H4 (cell line): Measurements from ENCODE around the gene SOS2. TPM values are rescaled to one million over a fixed set of nuclear protein-coding genes. Genes with fewer than 3 reads are reported as not detected.

ENCODE experiments used
- DNase-seq: peaks from one replicate; pipeline ENCODE4 v3.0.0-alpha.2; 2015; ENCODE audit warnings: low spot score
- total RNA-seq: library from RNA; depleted of rRNA; stranded (reverse); fragments of >200 nt; shearing (Covaris generic); gene quantifications from 2 replicates; pipeline ENCODE4 v1.2.3, GENCODE V29; 2014; rRNA removed

Gene SOS2
- total RNA-seq = 13.4 and 16.8 TPM in 2 replicates

DNA sequence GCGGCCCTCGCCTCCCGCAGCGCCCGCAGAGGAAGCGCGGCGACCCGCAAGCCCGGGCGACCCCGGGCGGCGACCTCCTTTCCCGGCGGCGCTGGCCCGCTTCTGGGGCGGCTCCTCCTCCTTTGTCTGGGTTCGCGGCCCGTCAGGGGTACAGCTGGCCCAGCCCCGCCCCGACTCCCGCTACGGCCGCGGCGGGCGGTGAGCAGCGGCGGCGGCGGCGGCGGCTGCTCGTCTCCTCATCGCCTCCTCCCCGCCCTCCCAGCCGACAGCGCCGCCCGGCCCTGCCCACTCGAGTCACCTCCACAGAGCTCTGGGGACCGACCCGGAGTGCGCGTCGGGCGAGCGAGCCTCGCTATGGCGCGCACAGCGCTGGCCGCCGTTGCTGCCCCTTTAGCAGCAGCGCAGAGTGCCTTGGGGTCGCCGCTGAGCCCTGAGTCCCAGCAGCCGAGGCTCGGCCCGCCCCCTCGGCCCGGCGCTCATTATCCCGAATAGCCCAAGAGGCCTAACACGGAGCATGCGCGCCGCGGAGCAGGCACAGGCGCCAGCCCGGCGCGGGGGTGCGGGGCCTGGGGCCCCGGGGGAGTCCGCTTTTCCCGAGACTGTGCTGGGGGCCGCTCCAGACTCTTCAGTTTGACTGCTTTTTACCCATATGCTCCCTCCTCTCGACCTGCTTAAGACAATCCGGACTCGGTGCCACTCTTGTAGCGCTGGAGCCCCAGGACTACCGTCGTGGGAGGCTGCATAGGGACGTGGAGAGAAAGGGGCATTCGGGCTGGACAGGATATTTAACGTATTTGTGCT lies at the start of gene SOS2:
SOS2 (minus strand) TSS at position 104 of the 801 bp plus-strand sequence. CDS start 295 bp downstream, outside the sequence.
- DNase-seq = peak; percentile 70

DNA sequence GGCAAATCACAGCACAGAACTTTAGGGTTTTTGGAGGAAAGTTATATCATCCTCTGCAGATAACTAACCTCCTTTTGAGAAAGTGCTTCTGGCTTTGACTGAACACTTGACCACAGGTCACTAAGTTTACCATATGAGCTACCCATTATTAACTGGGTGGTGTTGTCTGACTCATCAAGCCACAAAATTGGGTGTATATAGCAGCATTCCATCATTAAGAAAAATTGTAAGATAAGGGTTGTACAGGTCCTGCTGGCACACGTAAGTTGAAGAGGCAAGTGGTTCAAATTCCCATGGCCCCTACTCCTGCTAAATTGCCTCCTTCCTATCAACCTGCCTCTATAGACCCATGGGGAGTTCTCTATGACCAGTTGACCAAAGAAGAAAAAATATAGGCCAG lies 41.1 kb upstream of the SOS2 start:
- DNase-seq = no peak

DNA sequence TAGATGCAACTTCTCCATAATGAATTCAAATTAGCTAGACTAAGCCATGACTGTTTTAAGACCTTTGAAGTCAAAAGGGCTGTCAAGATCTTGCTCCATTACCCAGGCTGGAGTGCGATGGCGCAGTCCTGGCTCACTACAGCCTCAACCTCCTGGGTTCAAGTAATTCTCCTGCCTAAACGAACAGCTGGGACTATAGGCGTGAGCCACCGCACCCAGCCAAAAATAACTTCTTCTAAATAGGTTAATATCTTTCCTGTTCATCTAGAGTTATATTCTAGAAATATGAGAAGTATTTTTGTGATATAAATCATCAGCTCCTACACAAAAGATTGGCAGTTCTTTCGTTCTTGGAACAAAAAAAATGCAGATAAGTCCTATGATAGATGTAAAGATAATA lies 39.6 kb upstream of the SOS2 start:
- DNase-seq = no peak

DNA sequence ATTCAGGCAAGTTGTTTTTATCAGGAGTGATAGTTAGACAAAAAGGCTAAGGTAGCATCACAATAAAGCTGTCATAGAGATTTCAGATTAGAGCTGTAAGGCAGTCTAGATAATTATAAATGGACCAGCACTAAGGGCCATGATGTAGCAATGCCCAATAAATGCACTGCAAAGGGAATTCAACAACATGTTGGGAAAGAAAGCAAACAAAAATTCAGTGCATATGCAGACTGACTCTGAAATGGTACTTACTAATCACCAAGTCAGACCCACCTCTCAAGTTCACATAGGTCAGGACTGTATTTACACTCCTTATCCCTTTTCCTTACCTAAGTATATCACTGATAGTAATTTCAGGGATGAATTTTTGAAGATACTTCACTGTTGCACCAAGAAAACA lies 33.7 kb upstream of the SOS2 start:
- DNase-seq = no peak

DNA sequence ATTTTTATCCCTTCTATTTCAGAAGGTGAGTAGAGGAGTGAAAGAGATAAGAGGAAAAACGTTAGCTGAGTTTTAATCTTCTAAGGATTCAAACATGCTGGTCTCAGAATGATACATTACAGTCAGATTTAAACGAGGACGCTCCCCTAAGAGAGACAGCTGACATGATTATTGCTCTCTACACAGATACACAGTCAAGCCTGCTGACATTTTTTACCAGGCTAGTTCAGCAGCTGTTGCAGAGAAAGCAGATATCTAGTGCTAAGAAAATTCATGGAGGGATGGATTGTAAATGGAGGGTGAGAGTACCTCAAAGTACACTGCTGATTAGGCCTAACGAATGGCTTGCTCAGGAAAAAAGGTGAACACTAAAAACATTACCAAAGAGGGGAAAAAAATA lies 31.9 kb upstream of the SOS2 start:
- DNase-seq = no peak

DNA sequence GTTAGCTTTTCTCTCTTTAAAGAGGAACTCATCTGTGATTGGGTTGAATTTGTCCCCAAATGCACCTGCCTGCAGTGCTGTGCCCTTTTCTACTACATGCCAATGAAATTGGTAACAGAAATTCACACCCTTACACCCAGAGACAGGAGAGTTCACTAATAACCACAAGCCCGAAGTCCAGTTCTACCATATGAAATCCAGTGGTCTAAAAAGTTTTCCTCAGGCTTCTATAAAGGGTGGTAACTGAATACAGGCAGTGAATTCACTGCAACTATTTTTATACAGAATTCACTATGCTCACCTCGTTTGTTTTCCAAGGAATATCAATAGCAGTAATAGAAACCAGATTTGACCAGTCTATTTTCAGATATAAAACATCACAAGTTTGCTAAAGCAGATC lies 31.5 kb upstream of the SOS2 start:
- DNase-seq = no peak

DNA sequence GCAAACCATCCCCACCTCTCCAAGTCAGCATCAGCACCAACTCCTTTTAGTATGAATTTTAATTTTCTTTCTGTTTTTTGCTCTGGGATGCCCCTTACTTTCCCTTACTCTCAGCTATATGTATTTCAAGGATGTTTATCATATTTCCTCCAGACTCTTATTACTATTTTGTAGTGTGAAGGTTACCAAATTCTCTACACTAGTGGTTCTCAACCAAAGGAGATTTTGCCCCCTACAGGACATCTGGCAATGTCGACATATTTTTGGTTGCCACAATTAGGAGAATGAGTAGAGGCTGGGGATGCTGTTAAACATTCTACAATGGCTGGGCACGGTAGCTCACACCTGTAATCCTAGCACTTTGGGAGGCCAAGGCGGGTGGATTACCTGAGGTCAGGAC lies 29.1 kb upstream of the SOS2 start:
- peak; percentile 11 for DNase-seq

DNA sequence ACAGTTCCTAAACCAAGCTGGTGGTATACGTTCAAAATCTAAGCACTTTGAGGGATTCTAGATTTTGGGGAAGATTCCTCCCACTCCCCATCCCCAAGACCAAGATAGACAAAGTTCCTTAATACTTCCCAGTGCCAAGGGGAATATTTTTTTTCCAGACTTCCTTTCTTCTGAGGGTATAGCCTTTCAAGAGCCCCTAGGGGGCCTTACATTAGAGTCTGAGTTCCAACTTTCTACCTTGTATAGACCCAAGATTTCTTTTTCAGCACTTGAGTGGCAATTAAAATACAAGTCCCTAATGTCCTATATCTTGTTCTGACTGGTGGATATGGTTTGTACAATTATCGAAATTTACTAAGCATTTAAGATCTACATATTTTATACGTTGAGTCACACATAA lies 28.7 kb upstream of the SOS2 start:
- no peak for DNase-seq

DNA sequence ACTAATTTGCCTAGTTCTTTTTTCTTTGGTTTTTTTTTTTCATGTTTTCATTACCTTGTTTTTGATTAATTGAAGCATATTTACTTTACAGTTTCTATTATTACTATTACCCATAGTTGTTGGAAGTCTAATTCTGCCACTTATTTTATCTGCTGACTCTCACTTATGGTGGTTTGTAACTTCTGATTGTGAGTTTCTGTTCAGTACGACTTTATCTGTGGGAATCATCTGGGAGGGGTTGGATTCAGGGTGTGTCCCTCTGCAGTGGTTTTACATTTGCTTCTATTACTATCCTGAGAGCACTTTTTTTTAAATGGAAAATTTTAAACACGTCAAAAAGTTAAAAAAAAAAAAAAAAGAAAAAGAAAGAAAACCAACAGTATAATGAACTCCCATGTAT lies 26.4 kb upstream of the SOS2 start:
- no peak for DNase-seq

DNA sequence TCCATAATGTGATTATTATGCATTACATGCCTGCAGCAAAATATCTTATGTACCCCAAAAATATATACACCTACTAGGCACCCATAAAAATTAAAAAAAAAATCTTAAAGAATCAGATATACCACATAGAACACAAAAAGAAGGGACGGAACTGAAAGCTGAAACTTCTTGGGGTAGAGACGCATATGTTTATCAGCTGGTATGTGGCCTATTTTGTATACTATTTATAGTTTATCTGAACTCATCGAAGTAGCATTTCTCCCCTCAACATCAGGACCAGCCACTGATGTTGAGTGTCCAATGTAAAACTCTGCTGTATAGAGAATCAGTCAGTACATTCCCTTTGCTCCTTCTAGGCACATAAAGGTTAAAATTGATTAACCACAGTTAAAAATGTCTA lies 22.9 kb upstream of the SOS2 start:
- no peak for DNase-seq

DNA sequence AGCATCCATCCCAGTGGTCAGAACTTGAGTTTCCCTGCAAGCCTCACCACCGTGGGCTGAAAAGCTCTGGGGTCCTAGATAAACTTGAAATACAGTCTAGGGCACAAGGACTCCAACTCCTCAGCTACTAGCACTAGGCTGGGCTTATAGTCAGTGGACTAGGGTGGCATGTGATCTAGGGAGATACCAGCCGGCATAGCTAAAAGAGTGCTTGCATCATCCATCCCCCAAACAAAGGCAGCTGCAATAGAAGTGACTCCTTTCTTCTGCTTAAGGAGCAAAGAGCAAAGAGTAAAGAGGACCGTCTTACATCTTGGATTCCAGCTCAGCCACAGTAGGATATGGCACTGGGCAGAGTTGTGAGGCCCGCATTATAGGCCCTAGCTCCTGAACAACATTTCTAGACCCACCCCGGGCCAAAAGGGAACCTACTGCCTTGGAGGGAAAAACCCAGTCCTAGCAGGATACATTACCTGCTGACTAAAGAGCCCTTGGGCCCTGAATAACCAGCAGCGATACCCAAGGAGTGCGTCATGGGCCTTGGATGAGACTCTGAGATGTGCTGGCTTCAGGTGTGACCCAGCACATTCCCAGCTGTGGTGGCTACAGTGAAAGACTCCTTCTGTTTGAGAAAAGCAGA lies 17.9 kb upstream of the SOS2 start:
- DNase-seq = no peak

DNA sequence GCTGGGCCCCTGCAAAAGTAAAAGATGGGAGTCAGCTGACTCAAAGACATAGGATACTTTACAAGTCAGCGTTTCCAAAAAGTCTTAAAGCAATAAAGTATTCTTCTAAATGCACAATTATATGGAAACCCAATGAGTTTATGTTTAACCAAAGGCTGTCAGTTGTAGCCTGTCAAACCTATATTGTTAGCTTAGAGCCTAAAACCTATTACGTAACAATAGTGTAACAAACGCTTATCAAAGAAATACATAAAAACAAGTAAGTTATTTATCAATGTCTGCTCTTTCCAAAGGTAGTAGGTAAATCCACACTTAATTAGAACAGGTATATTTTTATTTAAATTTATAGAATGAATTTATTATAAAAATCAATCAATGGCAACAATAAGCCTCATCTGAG lies 15.9 kb upstream of the SOS2 start:
- DNase-seq = no peak

DNA sequence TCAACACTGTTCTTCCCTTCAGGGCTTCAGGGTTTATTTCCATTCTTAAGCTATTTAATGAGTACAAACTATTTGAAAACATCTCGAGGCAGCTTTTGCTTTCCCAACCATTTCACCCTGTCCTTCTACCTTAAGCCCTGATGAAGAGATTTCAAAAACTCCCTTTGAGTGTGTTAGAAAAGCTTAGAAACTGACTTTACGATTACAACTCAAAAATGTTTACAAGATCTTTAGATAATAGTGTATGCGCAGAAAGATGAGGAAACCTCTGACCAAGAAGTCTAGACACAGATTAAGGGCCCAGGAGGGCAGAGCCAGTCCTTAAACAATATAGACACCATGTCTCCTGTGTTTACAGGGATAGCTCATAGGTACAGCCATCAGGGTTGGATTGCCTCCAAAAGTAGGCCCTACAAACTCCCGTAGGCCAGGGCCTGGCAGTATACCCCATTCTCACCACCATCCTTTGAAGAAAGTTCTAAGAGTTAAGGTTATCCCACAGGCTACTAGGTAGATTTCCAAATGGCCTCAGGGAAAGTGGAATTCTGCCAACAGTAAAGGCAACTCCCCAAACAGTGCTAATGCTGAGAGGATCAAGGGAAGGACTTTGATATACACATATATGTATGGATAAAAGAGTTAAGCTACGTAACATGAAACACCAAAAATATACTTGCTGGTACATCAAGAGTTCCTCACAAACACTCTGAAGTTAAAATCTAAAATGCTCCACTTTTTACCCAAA lies 11.4 kb upstream of the SOS2 start:
- DNase-seq = no peak

DNA sequence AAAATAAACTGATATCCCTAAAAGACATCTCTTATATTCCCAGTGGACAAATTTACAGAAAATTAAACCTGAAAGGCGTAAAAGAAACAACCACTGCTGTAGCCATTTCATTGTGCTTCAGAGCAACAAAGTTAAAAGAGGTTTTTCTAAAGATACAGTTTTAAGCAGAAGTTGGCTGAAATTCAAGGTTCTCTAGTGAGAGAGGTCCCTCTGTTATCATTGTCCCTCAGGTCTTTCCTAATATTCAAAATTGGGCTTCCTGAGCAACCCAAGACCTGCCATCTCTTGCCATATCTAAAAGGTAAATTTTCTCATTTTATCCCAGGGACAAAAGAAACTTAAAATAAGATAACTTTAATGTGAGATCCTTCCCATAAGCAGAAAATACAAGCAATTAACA lies 10.7 kb upstream of the SOS2 start:
- DNase-seq = no peak

DNA sequence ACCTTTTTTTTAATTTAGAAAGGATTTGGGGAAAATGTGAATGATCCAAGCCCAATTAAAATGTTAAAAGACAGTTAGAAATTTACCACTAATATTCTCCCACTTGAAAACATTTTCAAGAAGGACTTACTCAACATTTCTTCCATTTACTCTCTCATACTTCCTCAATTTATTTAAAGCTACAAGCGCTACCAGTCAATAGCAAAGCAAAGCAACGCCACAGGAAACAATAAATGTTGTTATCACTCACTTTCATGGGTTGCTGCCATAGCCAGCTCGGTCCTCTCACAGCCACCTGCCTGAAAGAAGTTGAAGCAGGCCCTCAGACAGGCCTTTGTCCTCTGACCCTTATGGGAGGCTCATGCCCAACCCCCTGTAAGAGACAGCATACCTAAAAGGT lies 6.0 kb upstream of the SOS2 start:
- no peak for DNase-seq

DNA sequence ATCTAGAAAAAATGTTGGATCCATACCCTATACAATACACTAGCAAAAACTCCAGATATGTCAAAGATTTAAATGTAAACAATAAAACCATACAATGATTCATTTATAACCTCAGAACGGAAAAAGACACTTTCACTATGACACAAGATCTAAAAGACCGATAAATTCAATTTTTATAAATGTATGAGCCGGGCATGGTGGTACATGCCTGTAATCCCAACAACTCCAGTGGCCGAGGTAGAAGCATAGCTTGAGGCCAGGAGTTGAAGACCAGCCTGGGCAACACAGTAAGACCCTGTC lies 2.5 kb upstream of the SOS2 start:
- DNase-seq = no peak

DNA sequence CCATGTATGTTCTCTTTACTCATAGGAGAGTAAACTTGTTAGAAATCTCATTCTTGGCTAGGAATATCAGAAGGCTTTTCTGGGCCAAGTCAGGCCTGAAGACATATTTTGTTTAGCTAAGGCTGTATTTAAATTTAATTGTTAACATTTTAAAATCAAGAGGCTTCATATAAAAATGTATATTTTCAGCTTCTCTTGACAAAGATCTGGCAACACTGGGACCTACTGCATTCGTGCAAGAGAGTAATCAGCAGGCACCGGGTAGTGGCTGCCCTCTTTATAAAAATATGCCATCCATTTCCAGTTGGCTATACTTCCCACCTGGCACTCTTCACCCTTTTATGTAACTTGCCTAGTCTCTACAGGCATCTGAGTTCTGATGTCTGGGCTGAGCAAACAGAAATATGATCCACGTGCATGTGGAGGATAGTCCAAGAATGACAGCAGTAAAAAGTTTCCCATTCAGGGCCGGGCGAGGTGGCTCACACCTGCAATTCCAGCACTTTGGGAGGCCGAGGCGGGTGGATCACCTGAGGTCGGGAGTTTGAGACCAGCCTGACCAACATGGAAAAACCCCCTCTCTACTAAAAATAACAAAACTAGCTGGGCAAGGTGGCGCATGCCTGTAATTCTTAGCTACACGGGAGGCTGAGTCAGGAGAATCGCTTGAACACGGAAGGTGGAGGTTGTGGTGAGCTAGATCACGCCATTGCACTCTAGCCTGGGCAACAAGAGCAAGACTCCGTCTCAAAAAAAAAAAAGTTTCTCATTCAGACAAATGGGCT lies 2.0 kb upstream of the SOS2 start:
- DNase-seq = no peak

DNA sequence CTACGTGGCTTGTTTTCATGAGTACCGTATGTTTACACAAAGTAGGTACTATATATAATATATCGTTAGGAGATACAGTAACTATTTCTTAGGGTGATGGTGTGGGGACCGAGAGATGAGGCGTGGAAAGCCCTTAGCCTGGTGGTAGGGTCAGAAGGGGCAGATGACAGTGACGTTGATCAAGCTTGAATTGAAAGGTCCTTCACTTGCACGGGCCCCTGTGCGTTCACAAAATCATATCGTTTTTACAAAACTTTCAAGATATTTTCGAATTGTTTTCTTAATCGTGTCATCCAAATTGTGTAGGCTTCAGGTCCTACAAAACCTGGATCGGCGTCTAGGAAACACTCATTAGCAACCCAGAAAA lies 881 bp upstream of the SOS2 start:
- DNase-seq = no peak

DNA sequence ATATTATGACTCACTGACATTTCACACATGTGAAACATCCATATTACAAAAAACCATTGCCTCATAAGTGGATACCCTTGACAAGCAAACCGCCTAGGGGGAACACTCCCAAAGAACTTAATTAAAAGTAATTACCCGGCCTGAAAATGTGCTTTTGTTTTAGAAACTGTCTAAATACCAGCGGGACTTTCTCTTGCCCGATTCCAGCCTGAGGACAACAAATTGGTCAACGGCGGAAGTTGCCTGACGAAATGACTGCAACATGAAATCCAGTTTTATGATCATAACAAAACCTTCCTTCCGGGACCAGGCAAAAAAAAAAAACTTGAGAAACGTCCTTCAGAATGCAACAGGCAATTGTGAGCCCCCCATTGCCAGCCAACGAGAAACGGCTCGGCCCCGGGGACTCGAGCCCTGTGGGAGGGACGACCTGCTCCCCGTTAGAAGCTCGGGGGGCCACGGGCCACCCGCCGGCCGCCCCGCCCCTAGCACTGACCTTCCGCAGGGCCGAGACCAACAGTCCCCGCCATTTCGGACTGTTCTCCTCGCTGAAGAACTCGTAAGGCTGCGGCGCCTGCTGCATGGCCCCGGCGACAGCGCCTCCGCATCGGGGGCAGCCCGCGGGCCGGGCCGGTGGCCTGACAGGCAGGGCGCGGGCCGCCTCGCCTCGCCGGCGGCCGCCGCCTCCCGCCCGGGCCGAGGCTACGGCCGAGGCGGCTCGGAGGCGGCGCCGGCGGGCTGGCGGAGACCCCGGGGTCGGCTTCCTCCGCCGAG lies 490 bp downstream of the SOS2 start:
- peak; percentile 25 for DNase-seq

DNA sequence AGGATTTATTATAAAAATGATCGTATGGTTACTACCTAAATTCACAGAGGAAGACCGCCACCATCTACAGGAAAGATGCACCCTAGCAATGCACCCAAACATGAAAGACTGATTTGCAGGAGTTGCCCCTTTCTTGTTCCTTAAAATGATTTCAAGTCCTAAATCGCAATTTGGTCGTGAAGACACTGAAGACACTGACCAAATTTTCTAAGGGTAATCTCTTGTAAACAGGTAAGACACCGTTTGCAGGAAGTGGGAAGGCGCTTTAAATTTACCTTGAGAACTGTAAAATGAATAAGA lies 1.0 kb downstream of the SOS2 start:
- no peak for DNase-seq

DNA sequence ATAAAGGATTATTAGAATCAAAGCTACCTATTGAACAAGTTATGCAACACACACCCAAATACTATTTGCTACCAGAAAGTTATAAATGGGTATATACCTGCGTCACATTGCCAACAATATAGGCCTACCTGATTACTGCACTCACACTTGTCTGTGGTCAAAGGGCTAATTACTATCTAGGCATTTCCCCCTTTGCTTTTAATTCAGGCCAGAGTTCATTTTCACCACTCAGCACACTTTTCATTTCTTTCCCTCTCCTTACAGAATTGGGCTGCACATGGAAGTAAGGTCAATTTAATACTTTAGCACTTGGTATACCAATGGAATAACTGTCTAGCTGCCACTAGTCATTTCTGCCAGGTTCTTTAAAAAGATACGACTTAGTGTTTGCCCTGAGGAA lies 1.7 kb downstream of the SOS2 start:
- DNase-seq = no peak

DNA sequence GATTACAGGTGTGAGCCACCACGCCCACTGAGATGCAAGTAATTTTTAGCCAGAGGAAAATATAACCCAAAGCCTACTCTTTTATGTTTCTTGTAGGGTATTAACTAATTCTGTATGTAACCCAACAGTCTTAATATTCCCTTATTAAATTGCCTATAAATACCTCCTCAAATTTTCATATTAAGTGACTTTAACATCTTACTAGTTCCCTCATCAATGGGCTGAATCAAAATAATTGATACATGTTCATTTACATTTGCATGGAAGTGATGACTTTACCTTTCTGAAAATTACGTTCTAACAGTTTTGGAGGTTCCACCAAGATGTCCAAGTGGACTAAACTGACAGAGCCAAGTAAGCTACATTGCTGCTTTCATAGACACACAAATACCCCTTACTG lies 3.1 kb downstream of the SOS2 start:
- no peak for DNase-seq
